GM18870 (cell line): ENCODE results near the gene NUP107.
"Not testable (repeated sequence)": the region's sequence is repeated elsewhere in the genome, so short reads cannot be mapped to it uniquely, and the experiment has no call there.

Source experiments
- ATAC-seq: cut with Tn5 transposase; IDR thresholded peaks from one replicate; pipeline ENCODE4 v1.9.1; 2021; ENCODE audit warnings: moderate library complexity; ENCODE audit not compliant: unreplicated experiment

The NUP107 gene

DNA sequence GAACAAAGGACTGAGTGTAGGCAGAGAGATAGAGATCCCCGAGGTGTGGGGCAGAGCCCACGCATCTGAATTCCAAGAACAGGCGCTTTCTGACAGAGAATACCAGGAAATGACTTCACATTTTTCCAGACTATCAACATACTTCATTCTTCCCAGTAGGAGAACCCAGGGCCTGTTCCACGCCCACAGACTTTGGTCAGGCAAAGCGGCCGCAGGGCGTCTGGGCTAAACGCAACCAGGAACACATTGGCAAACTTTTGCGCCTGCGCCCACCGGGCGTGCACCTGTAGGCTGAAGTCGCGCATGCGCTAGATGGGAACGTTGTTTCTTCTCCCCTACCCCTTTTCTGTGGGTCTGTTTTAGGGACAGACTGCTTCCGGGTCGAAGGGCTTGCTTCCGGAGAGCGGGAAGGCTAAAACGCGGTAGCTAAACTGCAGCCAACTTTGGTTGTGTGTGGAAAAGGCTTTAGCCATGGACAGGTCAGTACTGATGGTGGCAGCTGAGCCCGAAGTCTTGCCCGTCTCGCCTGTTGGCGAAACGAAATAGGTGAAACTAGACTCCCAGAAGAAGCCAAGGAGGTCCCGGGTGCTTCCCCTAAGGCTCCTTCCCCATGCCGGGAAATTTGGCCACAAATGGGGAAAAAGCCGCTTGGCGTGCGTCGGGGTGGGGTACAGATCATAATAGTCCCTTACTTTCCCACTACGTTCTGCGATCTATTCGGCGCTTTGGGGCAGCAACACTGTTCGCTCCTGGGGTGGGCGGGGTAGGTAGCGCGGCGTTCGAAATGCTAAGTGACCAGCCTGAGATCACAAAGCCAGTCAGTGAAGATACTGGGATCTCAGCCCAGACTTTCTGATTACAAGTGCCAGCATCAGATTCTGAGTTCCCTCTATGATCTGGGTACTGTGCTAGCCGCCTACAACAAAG, at the start of gene NUP107:
TSS of gene NUP107 (plus strand) at position 384 of the 927 bp plus-strand sequence. CDS start at position 472, 88 bp downstream.
- peak; percentile 94 for ATAC-seq

DNA sequence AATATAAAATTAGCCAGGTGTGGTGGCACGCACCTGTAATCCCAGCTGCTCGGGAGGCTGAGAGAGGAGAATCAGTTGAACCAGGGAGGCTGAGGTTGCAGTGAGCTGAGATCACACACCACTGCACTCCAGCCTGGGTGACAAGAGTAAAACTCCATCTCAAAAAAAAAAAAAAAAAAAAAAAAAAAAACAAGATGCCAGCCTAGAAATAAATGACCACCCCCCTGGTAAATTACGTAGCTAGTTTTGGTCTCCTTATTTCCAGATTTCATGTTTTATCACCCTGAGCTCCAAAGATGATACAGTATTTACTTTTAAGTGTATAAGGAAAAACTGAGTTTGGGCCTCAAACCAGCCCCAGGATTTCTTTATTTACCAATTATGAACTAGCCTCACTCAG, 49.3 kb upstream of the NUP107 start:
- not testable (repeated sequence) for ATAC-seq

DNA sequence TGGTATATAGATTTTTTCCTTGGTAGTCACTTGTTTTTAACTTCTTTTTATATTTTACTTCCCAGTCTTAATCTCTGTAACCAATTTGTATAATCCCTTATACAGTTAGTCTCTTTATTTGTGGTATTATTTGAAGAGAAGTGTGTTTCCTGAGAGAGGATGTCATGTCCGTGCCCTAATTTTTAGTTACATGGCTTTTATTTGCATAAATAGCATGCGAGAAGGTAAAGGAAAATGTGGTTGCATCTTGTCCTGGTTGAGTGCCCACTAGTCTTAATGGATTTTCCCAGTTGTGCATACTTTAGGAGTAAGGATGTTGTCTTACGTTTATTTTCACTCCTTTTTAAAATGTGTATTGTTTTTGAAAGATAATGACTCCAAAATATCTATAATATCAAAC, 48.6 kb upstream of the NUP107 start:
- no peak for ATAC-seq

DNA sequence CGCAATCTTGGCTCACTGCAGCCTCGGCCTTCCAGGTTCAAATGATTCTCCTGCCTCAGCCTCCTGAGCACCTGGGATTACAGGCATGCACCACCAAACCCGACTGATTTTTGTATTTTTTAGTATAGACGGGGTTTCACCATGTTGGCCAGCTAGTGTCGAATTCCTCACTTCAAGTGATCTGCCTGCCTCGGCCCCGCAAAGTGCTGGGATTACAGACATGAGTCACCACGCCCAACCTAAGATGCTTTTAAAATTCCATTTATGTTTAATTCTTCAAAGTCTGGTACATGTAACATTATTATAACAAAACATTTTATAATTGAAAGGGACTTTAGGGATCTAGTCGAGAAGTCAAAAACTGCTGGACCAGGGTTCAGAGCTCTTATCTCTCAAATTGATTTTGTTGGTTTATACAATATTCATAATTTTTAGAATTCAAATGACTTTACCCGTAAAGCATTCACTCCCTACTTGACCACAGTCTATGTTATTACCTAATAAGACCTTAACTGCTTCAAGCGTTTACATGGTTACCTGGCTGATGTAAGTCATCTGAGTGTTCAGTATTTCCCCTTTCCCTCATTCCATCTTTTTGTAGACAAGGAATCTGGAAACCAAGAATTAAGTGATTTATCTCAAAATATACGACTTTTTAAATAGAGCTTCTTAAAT, 47.9 kb upstream of the NUP107 start:
- ATAC-seq: no peak

DNA sequence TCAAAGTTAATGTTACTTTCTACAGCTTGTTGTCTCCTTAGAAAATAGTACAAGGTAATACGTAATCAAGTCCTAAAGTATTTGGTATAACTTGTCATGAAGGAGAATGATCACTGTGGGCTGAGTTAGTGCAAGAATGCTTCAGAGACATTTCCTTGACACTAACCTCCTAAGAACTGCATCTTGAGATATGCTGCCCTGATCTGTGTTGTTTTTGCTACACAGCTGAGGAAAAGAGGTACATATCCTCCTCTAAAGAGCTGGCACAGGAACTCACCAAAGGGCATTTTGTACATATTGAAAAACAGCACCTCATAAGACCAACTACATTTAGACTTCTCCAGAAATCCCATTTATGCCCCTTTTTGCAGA, 47.4 kb upstream of the NUP107 start:
- ATAC-seq: no peak

DNA sequence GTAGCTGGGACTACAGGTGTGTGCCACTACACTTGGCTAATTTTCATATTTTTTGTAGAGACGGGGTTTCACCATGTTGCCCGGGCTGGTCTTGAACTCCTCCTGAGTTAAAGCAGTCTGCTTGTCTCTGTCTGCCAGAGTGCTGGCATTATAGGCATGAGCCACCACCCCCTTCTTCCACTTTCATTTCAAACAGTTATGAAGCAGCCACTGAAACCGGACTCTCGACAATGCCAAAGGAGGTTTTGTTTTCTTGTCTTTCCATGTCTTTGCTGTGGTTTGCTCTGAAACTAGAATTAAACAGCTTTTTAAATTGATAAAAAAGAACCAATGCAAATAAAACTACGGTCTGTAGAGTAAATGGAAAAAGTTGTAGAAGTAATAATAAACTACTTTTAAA, 45.6 kb upstream of the NUP107 start:
- peak; percentile 93 for ATAC-seq

DNA sequence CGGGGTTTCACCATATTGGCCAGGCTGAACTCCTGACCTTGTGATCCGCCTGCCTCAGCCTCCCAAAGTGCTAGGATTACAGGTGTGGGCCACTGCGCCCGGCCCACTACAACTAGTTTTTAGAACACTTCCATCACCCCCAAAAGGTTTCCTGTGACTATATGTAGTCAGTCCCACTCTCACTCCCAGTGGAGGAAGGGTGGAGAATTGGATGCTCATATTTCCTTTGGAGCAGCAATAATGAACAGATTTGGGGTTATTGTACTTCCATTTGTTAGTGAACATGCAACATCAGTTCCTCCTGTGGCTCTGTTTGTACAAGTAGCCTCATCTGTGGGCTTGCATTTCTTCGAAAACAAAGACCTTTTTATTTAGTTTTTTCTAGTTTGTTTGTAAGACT, 40.3 kb upstream of the NUP107 start:
- ATAC-seq: no peak

DNA sequence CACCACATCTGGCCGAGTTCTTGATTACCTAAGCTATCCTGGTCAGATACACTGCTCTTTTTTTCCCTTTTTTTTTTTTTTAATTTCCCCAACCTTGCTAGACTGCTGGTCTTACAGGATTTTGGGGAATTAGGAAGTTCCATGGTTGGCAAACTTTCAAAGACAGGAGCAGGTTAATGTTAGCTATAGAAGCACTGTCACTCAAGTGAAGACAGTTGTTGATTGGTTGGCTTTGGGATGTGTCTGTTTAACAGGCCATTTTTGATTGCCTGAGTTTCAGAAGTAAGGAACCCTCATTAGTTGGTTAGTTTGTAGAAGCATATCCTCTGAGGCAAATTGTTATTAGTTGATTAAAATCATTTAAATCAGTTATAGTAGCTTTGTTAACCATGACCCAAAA, 39.3 kb upstream of the NUP107 start:
- ATAC-seq: no peak

DNA sequence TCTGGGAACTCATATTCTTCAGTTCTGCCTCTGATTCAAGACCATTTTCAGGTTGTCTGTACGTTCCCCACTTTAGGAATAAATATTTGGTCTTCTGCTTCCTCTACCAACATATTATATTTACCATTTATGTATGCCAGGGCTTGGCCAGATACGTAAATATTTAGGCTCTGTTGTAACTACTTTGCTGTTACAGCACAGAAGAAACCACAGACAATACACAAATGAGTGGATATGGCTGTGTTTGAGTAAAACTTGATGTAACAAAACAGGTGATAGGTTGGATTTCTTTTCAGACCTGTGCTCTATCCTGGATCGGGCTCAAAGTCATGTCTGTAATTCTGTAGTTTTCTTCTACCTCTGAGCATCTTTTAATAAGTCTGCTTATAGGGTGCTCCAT, 38.6 kb upstream of the NUP107 start:
- ATAC-seq: no peak

DNA sequence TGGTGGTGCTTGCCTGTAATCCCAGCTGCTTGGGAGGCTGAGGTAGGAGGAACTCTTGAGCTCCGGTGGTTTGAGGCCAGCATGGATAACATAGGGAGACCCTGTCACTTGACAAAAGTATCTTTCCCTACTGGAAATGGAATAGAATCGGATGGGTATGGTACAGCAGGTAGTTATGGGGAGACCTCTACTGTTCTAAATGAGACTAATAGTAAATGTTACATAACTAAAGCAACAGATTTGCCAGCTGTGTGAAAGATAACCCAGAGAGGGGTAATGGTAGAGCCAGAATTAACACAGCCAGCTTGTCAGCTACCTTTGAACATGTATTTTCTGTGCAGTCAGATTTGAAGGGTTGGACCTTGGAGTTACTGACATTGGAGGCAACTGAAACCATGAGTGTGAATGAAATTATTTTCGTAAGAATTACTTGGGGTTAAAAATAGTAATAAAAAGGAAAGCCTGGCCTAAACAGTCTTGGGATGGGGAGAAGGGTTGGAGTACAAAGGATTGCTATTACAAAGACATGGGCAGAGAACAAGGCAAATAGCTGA, 21.7 kb upstream of the NUP107 start:
- ATAC-seq: no peak

DNA sequence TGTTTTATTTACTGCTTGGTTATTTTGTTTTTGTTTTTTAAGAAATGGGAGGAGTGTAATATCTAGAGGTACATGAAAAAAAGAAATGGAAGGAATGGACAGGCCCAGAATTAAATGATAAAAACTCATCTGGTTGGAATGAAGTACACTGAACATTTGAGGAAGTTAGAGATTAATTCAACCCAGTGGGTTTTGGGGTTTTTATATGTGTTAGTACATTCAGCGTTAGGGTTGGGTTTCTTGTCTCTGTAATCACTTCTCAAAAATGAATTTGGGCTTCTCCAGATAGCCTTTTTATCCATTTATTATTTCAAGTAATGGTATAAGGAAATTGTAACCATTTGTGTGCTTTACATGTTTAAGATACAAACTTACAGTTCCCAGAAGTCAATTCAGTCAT, 19.5 kb upstream of the NUP107 start:
- ATAC-seq: no peak

DNA sequence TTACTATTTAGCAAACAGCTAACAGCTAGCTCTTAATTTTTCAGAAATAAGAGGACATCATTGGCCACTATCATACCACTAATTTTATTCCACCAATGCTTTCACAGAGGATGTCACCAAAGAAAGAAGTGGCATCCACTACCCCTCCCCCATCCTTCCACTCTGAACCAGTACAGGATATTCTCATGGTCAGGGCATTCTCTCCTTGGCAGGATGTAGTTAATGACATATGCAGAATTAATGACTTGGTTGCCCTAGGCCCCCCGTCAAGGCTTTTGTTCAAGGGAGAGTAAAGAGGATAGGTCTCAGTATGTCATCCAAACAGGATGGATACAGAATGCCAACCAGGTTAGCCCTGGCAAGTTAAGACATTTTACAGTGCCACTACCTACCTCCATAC, 18.9 kb upstream of the NUP107 start:
- no peak for ATAC-seq

DNA sequence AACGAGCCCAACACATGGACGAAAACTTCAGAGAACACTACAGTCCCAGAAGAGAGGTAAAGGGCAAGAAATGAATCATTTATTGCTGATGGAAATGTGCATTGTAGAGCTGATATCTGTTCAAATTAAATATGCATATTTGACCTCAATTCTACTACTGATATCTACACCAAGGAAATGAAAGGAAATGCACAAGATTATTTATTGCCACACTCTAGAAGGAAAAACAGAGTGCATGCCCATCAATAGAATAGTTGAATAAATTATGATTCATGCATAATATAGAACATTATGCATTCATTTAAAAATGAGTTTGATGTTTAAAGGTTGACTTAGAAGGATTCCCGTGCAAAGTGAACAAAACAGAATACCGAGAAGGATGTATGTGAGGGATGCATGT, 15.6 kb upstream of the NUP107 start:
- no peak for ATAC-seq

DNA sequence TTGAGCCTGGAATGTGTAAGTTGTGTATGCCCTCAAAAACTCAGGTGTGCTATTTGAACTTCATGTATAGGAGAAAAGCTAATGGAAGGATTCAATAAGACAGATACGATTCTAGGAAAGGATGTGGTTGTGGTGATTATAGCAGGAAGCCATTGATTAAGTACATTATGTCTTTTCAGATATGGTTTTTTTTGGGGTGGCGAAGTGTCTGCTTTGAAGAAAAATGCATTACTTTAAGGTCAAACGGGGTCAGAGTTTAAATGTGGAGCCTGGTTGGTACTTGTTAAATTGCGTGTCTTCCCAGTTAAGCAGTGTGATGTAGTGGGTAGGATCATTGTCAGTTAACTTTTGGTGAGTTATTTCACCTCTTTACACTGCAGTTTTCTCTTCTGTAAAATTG, 13.0 kb upstream of the NUP107 start:
- no peak for ATAC-seq

DNA sequence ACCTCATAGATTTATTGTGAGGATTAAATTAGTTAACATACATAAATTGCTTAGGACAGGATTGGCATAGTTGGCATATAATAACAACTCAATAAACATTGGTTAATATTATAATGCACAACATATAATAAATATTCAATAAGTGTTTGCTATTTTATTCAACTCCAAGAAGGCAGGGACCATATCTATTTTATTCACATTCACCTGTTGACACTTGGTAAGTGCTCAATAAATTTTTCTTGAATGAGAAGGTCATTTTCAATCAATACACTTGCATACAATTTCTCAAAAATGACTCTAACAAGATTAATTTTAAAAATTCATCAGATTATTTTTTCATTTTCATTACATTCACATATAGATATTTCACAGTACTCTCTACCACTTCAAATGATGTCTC, 12.4 kb upstream of the NUP107 start:
- no peak for ATAC-seq

DNA sequence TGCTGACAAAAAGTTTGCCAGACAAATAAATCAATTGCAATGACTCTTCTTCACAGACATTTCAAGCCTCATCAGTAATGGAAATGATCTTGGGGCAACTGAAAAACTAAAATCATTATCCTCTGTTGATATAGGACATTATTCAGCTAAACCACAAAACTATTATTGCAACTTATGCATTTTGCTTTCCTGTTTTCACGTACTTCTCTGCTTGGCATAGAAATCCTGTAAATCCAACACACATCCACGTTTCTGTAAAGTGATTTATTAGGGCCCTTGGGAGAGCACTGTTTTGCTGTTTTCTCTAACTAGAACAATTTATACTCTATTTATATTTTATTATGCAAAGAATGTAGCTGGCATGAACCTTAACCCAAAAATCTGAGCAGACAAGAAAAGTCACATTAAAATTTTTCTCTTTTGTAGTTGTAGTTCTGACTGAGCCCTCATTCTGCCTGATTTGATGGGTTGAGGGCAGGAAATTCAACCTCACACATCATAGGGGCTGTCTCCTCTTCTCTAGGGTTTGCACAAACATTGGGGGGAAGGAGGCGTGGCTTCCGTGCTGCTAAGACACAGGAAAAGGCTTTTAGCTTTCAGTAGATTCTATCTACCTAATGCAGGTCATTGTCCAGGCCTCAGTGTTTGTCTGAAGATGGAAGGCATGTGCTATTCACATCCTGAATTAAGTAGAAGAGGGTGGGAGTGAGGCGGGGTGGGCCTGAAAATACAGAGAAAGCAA, 11.5 kb upstream of the NUP107 start:
- no peak for ATAC-seq

DNA sequence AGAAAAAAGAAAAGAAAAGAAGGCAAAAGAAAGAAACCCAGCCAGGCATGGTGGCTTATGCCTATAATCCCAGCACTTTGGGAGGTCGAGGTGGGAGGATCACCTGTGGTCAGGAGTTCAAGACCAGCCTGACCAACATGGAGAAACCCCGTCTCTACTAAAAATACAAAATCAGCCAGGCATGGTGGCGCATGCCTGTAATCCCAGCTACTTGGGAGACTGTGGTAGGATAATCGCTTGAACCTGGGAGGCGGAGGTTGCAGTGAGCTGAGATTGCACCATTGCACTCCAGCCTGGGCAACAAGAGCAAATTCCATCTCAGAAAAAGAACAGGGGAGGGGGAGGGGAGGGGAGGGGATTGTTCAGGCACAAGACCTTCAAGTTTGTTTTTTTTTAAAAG, 9.9 kb upstream of the NUP107 start:
- ATAC-seq: not testable (repeated sequence)

DNA sequence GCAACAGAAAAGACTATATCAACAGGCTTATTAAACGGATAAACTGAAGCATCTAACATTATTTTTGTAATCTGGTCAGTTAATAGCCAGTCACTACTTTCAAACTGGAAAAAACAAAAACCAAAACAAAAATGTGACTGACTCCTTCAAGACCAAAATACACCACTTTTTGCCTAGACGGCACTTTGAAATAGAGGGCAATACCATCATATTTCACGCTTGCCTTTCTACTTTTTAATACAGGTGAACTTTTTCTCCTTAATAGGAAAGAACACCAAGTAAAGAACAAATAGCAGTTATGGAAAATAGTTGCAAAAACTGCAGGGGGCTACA, 550 bp upstream of the NUP107 start:
- ATAC-seq: no peak

DNA sequence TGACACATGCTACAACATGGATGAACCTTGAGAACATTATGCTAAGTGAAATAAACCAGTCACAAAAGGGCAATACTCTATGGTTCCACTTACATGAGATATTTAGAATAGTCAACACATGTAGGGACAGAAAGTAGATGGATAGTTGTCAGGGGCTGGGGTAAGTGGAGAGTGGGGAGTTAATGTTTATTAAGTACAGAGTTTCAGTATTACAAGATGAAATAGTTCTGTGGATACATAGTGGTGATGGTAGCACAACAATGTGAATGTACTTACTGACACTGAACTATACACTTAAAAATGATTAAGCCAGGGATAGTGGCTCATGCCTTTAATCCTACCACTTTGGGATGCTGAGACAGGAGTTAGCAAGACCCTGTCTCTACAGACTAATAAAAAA, 8.7 kb downstream of the NUP107 start:
- no peak for ATAC-seq

DNA sequence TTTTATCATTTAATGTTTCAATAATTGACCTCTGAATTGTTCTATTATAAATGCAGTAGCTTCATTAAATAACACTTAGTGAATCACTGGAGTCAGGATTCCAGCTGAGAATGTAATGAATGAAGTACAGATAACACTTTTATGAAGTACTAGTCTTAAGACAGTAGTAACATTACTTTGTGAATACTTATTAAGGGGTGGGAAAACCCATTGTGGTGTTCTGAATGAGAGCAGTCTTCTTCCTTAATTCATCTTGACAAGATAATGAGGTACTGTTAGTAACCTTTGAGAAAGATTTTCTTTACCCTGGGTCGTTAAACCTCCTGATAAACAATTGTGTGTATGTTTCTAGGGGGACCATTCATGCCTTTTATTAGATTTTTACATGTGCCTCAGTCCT, 12.7 kb downstream of the NUP107 start:
- ATAC-seq: no peak

DNA sequence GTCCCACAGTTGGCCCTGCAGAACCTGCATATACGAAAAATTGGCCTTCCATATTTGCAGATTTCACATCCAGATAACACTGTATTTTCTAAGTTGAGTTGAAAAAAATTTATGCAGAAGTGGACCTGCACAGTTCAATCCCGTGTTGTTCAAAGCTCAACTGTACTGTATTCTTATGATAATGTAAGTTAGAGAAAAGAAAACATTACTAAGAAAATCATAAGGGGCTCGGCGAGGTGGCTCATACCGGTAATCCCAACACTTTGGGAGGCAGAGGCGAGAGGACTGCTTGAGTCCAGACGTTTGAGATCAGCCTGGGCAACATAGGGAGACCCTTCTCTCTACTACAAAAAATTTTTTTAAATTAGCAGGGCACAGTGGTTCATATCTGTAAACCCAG, 41.0 kb downstream of the NUP107 start:
- ATAC-seq: no peak

DNA sequence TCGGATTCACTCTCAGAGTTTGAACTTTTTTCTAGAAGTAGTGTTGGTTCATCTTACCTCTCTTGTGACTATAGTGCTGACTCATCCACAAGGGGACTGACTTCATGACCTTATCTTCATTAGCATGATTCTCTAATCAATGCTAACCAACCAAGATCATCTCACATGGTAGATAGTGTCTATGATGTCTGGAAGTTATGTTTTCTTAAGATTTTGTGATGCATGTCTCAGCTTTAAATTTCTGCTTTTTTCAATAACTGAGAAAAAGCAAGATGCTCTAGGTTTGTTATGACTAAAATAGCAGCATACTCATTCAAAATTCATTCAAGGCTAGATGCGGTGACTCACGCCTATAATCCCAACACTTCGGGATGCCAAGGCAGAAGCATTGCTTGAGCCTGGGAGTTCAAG, 46.9 kb downstream of the NUP107 start:
- ATAC-seq: no peak
